Measurements from ENCODE around the gene FDXR. TPM values are rescaled to one million over a fixed set of nuclear protein-coding genes. Genes with fewer than 3 reads are reported as not detected.

Gene FDXR
- total and polyA plus RNA-seq, 12 donors: 159 to 835 (median 444) TPM

- no peak overlapping the region for H3K27ac ChIP-seq
- H3K4me1 ChIP-seq (replicated peaks in 1 of 2): no peaks in the 10 kb centered on the region
- intact Hi-C loops (cut with DNase I): no loop called here
- no peak overlapping the region for H3K4me3 ChIP-seq
- TF ChIP-seq POLR2A (IDR thresholded peaks at IDR 0.05) (no peak), CTCF (IDR thresholded peaks at IDR 0.05) (no peak)
- H3K27me3 ChIP-seq: no peaks in the 10 kb centered on the region
- no peaks in the 10 kb centered on the region for H3K36me3 ChIP-seq (replicated peaks in 1 of 2)
- DNase-seq: no peak
- H3K9me3 ChIP-seq (replicated peaks in 1 of 3): no peaks in the 10 kb centered on the region
- WGBS, 4 donors: 64 to 80% (median 71%) methylated on average over 6 to 7 of the region's 7 CpGs
Measured at GRCh38 chr17:74904687-74905409, 32.1 kb upstream of the FDXR start.

- Histone ChIP-seq H3K4me3 (no peak overlapping the region), H3K9me3 (replicated peaks in 1 of 3) (no peaks in the 10 kb centered on the region), H3K27me3 (no peaks in the 10 kb centered on the region), H3K27ac (no peak overlapping the region), H3K36me3 (replicated peaks in 1 of 2) (no peaks in the 10 kb centered on the region), H3K4me1 (replicated peaks in 1 of 2) (no peaks in the 10 kb centered on the region)
- TF ChIP-seq POLR2A (IDR thresholded peaks at IDR 0.05): no peak
- no peak for TF ChIP-seq CTCF (IDR thresholded peaks at IDR 0.05)
- intact Hi-C loops (cut with DNase I): no loop called here
- no peak for DNase-seq
- 71 to 82% (median 78%) methylated on average over 6 of the region's 6 CpGs for WGBS, 4 donors
Measured at GRCh38 chr17:74903671-74904070, 30.9 kb upstream of the FDXR start.

GRCh38 chr17:74903034-74903433, 30.2 kb upstream of the FDXR start:
- DNase-seq: no peak
- Histone ChIP-seq H3K27ac (no peak overlapping the region), H3K9me3 (replicated peaks in 1 of 3) (no peaks in the 10 kb centered on the region), H3K4me1 (replicated peaks in 1 of 2) (no peaks in the 10 kb centered on the region), H3K4me3 (no peak overlapping the region), H3K27me3 (no peaks in the 10 kb centered on the region), H3K36me3 (replicated peaks in 1 of 2) (no peaks in the 10 kb centered on the region)
- 86 to 91% (median 88%) methylated on average over 9 of the region's 9 CpGs for WGBS, 4 donors
- no peak for TF ChIP-seq CTCF (IDR thresholded peaks at IDR 0.05)
- TF ChIP-seq POLR2A (IDR thresholded peaks at IDR 0.05): no peak
- intact Hi-C loops (cut with DNase I): no loop called here

GRCh38 chr17:74901353-74902135, 28.8 kb upstream of the FDXR start:
- 71 to 79% (median 77%) methylated on average over 11 to 14 of the region's 14 CpGs for WGBS, 4 donors
- no peak overlapping the region for H3K27ac ChIP-seq
- no peak overlapping the region for H3K4me3 ChIP-seq
- TF ChIP-seq POLR2A (IDR thresholded peaks at IDR 0.05): no peak
- TF ChIP-seq CTCF (IDR thresholded peaks at IDR 0.05): no peak
- DNase-seq: no peak
- intact Hi-C loops (cut with DNase I): no loop called here
- H3K36me3 ChIP-seq (replicated peaks in 1 of 2): no peaks in the 10 kb centered on the region
- no peaks in the 10 kb centered on the region for H3K27me3 ChIP-seq
- H3K9me3 ChIP-seq (replicated peaks in 1 of 3): no peaks in the 10 kb centered on the region
- no peaks in the 10 kb centered on the region for H3K4me1 ChIP-seq (replicated peaks in 1 of 2)

All from adrenal gland (tissue), 12 donors.